Right lung (tissue), 5 donors: ENCODE results near the gene CCR9. TPM values are rescaled to one million over a fixed set of nuclear protein-coding genes. Genes with fewer than 3 reads are reported as not detected.

Experiments used
- DNase-seq, 2 donors: peaks; one replicate each; pipeline ENCODE4 v3.0.0-alpha.2; 2013
- polyA plus RNA-seq, 5 donors: library from polyadenylated mRNA; unstranded; fragments of 120-200 nt; gene quantifications; one replicate each; pipeline versions ENCODE4 v1.2.1 to v1.2.3, GENCODE V29; 2013; ENCODE audit warnings: inconsistent platforms in 1 of 5, low replicate concordance in 1 of 5; ENCODE audit not compliant: insufficient read length in 5 of 5, insufficient read depth in 1 of 5

The CCR9 gene
- polyA plus RNA-seq, 5 donors: 0.10 to 0.12 (median 0.11) TPM; not detected in 2

DNA sequence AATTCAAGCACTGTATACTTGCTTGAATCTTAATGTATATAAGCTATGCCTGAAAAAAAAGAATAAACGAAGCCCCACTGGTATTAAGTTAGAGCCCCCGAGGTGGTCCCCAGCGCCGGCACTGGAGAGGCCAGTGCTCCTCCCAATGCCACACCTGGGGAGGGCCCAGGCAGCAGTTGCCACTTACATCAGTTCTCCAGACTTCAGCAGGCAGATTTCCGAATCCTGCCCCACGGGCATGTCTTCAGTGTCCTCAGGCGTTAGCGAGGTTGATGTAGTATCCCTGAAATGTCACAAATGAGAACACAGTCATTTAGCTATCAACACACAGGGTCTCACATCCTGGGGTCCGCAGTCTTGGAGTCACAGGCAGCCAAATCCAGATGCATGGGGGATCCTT, 49.9 kb downstream of the CCR9 start:
- no peak for DNase-seq

DNA sequence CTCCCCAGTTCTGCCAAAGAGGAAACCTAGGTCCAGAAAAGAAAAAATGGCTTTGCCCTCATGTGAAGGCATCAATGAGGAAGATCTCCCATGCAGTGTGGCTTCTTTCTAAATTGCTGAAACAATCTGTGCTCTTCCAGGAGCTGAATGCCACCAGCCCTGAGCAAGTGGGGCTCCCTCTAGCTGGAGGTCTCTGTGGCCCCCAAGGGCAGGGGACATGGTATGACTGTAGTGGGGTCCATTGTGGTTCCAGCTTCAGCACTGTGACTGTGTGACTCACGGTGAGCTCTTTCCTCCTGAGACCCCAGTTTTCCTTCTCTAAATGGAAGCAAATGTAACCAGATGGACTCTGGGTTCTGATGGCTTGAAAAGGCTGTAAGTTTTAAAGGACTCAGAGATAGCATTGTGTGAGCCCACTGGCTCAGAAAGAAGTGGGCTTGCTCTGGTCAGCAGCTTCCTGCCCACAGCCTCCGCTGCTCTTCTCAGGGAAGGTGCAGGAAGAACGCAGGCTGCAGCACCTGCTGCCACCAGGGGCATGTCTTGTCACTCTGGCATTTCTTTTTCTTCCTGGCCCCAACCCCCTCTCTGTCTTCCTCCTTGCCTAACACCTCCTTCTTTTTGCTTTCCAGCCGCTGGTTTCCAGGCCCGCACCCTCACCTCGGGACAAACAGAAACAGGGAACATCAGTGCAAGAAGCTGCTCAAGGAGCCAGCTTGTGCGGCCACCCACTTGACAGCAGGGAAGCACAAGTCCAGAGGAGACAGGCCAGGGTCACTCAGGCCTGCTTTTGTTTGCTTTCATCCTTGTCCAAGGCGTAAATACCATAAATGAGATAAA, 51.1 kb downstream of the CCR9 start:
- no peak for DNase-seq

DNA sequence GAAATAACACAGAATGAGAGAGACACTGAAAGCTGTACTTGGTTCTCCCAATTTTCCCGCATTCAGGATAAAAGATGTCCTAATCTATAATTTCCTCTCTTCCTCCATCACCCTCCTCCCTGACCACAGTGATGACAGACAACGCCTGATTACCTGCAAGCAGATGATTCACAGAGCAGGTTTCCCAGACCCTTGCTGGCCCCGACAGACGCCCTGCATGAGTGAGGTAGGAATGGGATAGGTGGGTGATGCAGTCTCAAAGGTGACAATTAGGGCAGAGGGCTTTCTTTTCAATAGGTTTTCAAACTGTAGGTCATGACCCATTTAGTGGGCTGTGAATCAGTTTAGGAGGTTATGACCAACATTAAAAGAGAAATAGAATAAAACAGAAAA, 51.7 kb downstream of the CCR9 start:
- DNase-seq: no peak

DNA sequence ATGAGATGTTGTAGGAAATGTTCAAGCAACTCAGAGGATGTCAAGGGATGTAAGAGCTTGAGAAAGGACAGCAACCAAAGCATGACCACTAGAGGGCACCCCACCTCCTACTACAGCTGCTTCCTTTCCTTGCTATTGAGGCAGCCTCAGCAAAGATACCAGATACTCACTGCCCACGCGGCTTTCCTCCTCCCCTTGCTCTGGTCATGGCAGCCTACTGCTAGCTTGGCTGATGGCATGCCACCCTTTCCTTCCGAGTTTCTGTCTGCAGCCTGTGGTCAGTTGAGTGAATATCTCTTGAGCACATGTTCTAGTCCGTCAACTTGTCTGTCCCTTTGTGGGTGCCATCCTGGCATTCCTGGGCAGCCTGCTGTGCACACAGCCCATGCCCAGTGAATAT, 52.5 kb downstream of the CCR9 start:
- peak; percentile 70 to 86 for DNase-seq

DNA sequence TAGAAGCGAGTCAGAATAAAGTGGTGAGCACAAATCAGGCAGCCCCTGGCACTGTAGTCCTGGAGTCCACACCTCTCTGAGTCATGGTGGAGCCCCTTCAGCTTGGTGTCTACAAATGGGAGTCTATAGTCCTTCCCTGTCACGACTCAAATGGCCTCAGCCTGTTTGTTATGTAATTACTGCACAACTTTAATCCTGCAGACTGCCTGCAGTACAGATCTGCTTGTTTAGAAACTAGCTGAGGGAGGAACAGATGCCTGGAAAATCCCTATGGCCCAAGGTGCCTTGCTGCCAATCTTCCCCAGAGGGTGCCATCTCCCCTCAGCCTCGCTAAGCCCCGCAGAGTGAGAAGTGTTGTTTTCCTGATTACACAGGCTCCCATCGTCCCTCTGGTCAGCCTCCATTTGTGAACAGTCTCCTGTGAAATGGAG, 53.0 kb downstream of the CCR9 start:
- DNase-seq: no peak

- no peak for DNase-seq
These were observed 53.8 kb downstream of the CCR9 start for GRCh38 chr3:45940004-45940780.

DNA sequence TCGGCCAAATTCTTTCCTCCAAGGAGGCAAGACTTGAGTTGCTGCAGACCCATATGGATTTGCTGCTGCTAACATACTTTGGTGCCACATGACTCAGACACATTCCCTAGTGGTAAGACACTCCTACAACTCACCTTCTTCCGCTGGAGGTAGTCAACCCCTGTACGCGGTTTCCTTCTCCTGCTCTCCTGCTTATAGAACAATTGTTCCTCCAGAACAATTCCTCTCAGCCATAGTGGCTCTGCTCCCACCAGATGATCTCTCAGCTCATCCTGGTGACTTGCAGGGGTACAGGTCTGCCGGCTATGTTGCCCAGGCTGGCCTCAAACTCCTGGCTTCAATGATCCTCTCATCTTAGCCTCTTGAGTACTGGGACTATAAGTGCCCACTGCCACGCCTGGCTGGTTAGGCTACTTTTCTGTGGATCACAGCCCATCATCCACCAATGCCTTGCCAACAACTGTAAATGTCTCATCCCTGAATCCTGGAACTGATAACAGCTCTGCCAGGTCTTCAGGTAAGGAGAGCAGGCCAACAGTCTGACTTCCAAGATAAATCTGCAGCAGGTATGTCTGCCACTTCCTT, 54.5 kb downstream of the CCR9 start:
- no peak for DNase-seq

DNA sequence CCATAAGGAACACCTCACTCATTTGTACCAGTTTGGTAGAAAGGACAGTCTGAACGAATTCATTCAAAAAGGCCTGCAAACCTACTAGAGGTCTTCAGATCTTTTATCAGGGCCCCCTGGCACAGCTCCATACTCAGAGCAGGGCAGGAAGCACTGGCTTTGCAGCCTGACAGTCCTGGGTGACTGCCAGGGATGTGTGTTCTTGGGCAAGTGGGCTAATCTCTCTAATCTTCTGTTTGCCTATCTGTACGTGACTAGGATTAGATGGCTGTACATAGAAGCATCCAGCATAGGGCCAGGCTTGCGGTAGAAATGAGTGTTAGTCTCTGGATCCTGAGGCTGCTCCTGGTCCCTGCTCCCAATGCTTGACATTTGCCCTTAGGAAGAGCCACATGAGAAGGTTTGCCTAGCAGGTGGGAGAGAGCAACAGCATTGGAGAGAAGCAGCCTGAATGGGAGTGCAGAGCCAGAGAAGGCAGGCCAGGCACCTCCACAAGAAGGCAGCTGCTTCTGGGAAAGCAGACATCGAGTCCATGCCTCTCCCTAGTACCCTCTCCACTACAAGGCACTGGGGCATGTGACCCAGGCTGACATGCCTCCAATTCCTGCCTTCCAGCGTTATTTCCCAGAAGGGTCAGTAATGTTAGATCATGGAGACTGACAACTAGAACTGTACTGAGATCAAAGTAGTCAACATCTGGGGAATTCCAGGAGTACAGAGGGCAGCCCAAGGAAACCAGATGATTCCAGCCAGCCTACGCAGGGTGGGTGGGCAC, 55.9 kb downstream of the CCR9 start:
- no peak for DNase-seq

- DNase-seq: no peak
These were observed 57.0 kb downstream of the CCR9 start, which contains the start of gene CXCR6 for GRCh38 chr3:45943207-45943846. CXCR6 (plus strand) TSS chr3:45943464; CDS start chr3:45946482, 3,018 bp downstream.

DNA sequence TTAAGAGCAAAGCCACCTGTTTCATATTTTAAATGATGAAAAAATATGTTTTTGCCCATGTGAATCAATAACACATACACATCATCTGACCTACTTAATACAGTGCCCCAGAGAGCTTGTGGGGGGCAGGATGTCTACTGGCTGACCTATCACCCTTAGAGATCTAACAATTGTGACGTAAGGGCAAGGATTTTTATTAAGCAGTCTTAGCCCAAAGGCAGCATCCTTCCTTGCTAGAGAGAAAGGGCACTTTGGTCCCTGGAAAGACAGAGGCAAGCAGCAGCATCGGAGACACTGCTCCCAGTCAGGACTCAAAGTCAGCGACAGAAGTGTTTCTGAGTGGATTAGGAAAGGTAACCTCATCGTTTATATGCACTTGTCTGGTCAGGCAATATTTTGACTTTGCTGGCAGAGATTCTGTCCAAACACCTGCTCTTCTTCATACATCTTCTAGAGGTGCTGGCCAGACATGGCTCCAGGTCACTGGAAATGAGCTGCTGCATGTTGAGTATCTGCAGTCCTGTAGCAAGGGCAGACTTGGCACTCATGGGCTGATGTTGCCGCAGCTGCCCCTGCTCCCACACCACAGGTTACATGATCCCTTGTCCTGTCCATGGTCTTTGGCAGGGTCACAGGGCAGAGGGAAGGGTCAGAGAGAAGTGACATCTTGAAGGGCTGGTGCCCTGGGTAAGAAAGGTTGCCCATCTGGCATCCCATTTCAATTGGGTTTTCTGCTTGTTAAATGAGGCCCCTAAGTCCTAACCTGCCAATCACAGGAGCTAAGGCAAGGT, 58.7 kb downstream of the CCR9 start:
- no peak for DNase-seq

DNA sequence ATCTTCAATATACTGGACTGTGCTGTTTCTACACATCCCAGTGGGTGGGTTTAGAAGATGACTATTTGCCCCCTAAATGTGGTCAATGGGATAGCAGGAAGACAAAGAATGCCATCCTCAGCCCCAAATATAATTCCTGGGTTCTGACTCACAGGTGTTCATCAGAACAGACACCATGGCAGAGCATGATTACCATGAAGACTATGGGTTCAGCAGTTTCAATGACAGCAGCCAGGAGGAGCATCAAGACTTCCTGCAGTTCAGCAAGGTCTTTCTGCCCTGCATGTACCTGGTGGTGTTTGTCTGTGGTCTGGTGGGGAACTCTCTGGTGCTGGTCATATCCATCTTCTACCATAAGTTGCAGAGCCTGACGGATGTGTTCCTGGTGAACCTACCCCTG, 60.0 kb downstream of the CCR9 start:
- no peak for DNase-seq

DNA sequence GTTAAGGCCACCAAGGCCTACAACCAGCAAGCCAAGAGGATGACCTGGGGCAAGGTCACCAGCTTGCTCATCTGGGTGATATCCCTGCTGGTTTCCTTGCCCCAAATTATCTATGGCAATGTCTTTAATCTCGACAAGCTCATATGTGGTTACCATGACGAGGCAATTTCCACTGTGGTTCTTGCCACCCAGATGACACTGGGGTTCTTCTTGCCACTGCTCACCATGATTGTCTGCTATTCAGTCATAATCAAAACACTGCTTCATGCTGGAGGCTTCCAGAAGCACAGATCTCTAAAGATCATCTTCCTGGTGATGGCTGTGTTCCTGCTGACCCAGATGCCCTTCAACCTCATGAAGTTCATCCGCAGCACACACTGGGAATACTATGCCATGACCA, 60.5 kb downstream of the CCR9 start:
- no peak for DNase-seq

- DNase-seq: no peak
These were observed 61.0 kb downstream of the CCR9 start for GRCh38 chr3:45947361-45947760.

DNA sequence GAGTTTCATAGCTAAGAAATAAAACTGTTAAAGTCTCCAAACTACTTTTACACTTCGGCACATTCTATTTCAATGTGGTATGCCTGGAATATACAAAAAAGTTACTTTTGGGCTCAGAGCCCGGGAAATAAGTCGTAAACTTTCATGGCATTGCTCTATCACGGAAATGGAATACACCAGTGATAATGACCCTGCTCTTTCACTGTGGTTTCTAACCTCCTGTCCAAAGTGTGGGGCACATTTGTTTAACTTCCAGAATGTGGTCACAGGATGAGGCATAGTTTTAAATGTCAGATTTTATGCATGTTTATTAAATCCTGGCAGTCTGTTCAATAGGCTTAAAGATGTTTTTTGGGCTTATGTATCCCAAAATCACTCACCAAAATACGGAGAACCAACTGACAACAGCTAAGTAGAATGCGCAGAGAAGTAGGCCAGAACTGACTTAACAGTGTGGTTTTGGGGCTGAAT, 62.0 kb downstream of the CCR9 start:
- no peak for DNase-seq

DNA sequence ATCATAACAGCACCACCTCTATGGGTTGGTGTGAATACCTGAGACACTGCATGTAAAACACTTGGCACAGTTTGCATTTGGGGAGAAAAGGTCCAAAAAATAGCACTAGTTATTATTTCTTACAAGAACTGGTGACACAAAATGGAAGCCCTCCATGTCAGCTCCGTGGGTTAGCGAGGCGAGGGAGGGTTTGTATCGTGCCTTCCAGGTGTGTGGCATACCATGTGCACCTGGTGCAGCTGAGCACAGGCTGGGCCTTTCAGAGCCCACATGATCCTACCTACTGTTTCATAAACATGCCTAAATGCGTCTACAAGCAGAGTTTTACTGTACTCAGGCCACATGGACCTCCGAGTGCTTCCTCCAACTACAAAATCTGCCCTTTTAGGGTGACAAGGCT, 62.5 kb downstream of the CCR9 start:
- DNase-seq: no peak

GRCh38 chr3:45949432-45949831, 63.1 kb downstream of the CCR9 start:
- no peak for DNase-seq

DNA sequence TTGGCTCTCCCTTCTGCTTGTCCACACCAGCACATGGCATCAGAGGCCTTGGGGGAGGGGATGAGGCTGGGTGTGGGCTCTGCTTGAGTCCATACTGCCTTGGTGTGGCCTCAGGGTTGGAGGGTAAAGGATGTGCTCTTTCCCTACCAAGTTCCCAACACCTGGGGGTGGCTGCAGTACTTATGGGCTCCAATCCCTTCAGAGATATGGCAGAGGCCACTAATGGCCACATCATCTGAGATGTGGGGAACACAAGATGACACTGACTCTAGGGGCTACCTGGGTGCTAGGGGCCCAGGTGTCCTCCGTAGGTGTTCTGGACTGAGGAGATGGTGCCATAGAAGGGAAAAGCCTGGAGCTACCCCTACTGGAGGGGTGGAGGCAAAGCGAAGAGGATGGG, 63.8 kb downstream of the CCR9 start:
- no peak for DNase-seq

- no peak for DNase-seq
These were observed 64.6 kb downstream of the CCR9 start for GRCh38 chr3:45950686-45951600.

- DNase-seq: no peak
These were observed 65.6 kb downstream of the CCR9 start for GRCh38 chr3:45951946-45952345.
